HG03457 (cell line): ENCODE results near the gene AARS2.
"Not testable (repeated sequence)": the region's sequence is repeated elsewhere in the genome, so short reads cannot be mapped to it uniquely, and the experiment has no call there.

Source experiments
- ATAC-seq: cut with Tn5 transposase; IDR thresholded peaks from one replicate; pipeline ENCODE4 v1.9.1; 2021; ENCODE audit warnings: moderate number of reproducible peaks; ENCODE audit not compliant: unreplicated experiment

Gene AARS2

GRCh38 chr6:44312901-44313788, at the start of gene AARS2:
AARS2 (minus strand) TSS chr6:44313347; CDS start chr6:44313323, 24 bp downstream.
- ATAC-seq, result peak; percentile 82

GRCh38 chr6:44361947-44362346, 48.8 kb upstream of the AARS2 start:
- ATAC-seq, result no peak

- ATAC-seq, result no peak
These were observed 46.8 kb upstream of the AARS2 start for GRCh38 chr6:44359973-44360372.

GRCh38 chr6:44356487-44356886, 43.3 kb upstream of the AARS2 start:
- no peak for ATAC-seq

GRCh38 chr6:44355640-44356039, 42.5 kb upstream of the AARS2 start:
- no peak for ATAC-seq

GRCh38 chr6:44353336-44353735, 40.2 kb upstream of the AARS2 start:
- no peak for ATAC-seq

GRCh38 chr6:44352259-44352658, 39.1 kb upstream of the AARS2 start:
- ATAC-seq, result no peak

GRCh38 chr6:44350650-44350994, 37.5 kb upstream of the AARS2 start:
- ATAC-seq, result not testable (repeated sequence)

- no peak for ATAC-seq
These were observed 36.9 kb upstream of the AARS2 start for GRCh38 chr6:44349904-44350649.

GRCh38 chr6:44346818-44347217, 33.7 kb upstream of the AARS2 start:
- not testable (repeated sequence) for ATAC-seq

GRCh38 chr6:44342489-44342888, 29.3 kb upstream of the AARS2 start, which contains the start of gene SPATS1:
SPATS1 (plus strand) TSS chr6:44342650; CDS start chr6:44343096, 446 bp downstream.
- ATAC-seq, result no peak

GRCh38 chr6:44342052-44342451, 28.9 kb upstream of the AARS2 start:
- no peak for ATAC-seq

GRCh38 chr6:44341095-44341890, 28.1 kb upstream of the AARS2 start:
- no peak for ATAC-seq

- no peak for ATAC-seq
These were observed 26.8 kb upstream of the AARS2 start for GRCh38 chr6:44339763-44340625.

GRCh38 chr6:44339301-44339700, 26.2 kb upstream of the AARS2 start:
- ATAC-seq, result no peak

- ATAC-seq, result no peak
These were observed 25.3 kb upstream of the AARS2 start for GRCh38 chr6:44338228-44339122.

- no peak for ATAC-seq
These were observed 22.5 kb upstream of the AARS2 start for GRCh38 chr6:44335631-44336030.

- ATAC-seq, result no peak
These were observed 20.8 kb upstream of the AARS2 start for GRCh38 chr6:44333942-44334341.

GRCh38 chr6:44333273-44333919, 20.2 kb upstream of the AARS2 start:
- no peak for ATAC-seq
